GM18517 (cell line): ENCODE measurements around the gene FADS6.
"Not testable (repeated sequence)": the region's sequence is repeated elsewhere in the genome, so short reads cannot be mapped to it uniquely, and the experiment has no call there.

ENCODE experiments used
- ATAC-seq: cut with Tn5 transposase; IDR thresholded peaks from one replicate; pipeline ENCODE4 v1.9.1; 2021; ENCODE audit warnings: mild to moderate bottlenecking, moderate library complexity; ENCODE audit not compliant: unreplicated experiment

Gene FADS6

GRCh38 chr17:74921026-74921681, 27.7 kb upstream of the FADS6 start:
- no peak for ATAC-seq

GRCh38 chr17:74920642-74921025, 27.2 kb upstream of the FADS6 start:
- ATAC-seq, result no peak

GRCh38 chr17:74920306-74920620, 26.8 kb upstream of the FADS6 start:
- ATAC-seq, result no peak

- ATAC-seq, result no peak
Measured at GRCh38 chr17:74919440-74920305, 26.2 kb upstream of the FADS6 start.

- ATAC-seq, result no peak
Measured at GRCh38 chr17:74918906-74919305, 25.5 kb upstream of the FADS6 start.

GRCh38 chr17:74917430-74917829, 24.0 kb upstream of the FADS6 start:
- no peak for ATAC-seq

- no peak for ATAC-seq
Measured at GRCh38 chr17:74916851-74917199, 23.4 kb upstream of the FADS6 start.

- ATAC-seq, result no peak
Measured at GRCh38 chr17:74916136-74916850, 22.9 kb upstream of the FADS6 start.

GRCh38 chr17:74911423-74911822, 18.0 kb upstream of the FADS6 start:
- not testable (repeated sequence) for ATAC-seq

- not testable (repeated sequence) for ATAC-seq
Measured at GRCh38 chr17:74909097-74909496, 15.7 kb upstream of the FADS6 start.

GRCh38 chr17:74907012-74907411, 13.6 kb upstream of the FADS6 start:
- no peak for ATAC-seq

- not testable (repeated sequence) for ATAC-seq
Measured at GRCh38 chr17:74906214-74906793, 12.9 kb upstream of the FADS6 start.

GRCh38 chr17:74904687-74905409, 11.4 kb upstream of the FADS6 start:
- no peak for ATAC-seq

GRCh38 chr17:74903671-74904070, 10.2 kb upstream of the FADS6 start:
- ATAC-seq, result no peak

GRCh38 chr17:74903034-74903433, 9.6 kb upstream of the FADS6 start:
- ATAC-seq, result no peak

GRCh38 chr17:74901353-74902135, 8.1 kb upstream of the FADS6 start:
- no peak for ATAC-seq

GRCh38 chr17:74900208-74900607, 6.8 kb upstream of the FADS6 start:
- ATAC-seq, result no peak

GRCh38 chr17:74898376-74898946, 5.0 kb upstream of the FADS6 start:
- no peak for ATAC-seq

- ATAC-seq, result no peak
Measured at GRCh38 chr17:74893936-74894671, 671 bp upstream of the FADS6 start.
